ENCODE results near the gene SNX32.

The SNX32 gene

GRCh38 chr11:65798882-65799281 lies 34.9 kb upstream of the SNX32 start:
- TF ChIP-seq CTCF (IDR thresholded peaks at IDR 0.05; ENCODE audit: poor library complexity, severe bottlenecking) = no peak
- ATAC-seq (ENCODE audit: low read depth) (no peak), DNase-seq (ENCODE audit: low spot score) (no peak)
- H3K36me3 ChIP-seq (ENCODE audit: low read depth) = no peaks in the 10 kb centered on the region
- no peaks in the 10 kb centered on the region for H3K27me3 ChIP-seq (ENCODE audit: insufficient read depth, poor library complexity, severe bottlenecking)
- H3K4me1 ChIP-seq (ENCODE audit: insufficient read depth, poor library complexity, severe bottlenecking) = no peaks in the 10 kb centered on the region
- no peaks in the 10 kb centered on the region for H3K9me3 ChIP-seq (ENCODE audit: severe bottlenecking)
- H3K4me3 ChIP-seq (ENCODE audit: severe bottlenecking) = no peak overlapping the region
- no peak overlapping the region for H3K27ac ChIP-seq (ENCODE audit: poor library complexity, severe bottlenecking)

GRCh38 chr11:65801153-65801987 lies 32.4 kb upstream of the SNX32 start:
- Histone ChIP-seq H3K4me1 (ENCODE audit: insufficient read depth, poor library complexity, severe bottlenecking) (no peaks in the 10 kb centered on the region), H3K4me3 (ENCODE audit: severe bottlenecking) (no peak overlapping the region), H3K27ac (ENCODE audit: poor library complexity, severe bottlenecking) (no peak overlapping the region), H3K36me3 (ENCODE audit: low read depth) (no peaks in the 10 kb centered on the region), H3K27me3 (ENCODE audit: insufficient read depth, poor library complexity, severe bottlenecking) (no peaks in the 10 kb centered on the region), H3K9me3 (ENCODE audit: severe bottlenecking) (no peaks in the 10 kb centered on the region)
- TF ChIP-seq CTCF (IDR thresholded peaks at IDR 0.05; ENCODE audit: poor library complexity, severe bottlenecking) = no peak
- ATAC-seq (ENCODE audit: low read depth) = no peak
- no peak for DNase-seq (ENCODE audit: low spot score)

GRCh38 chr11:65802841-65803240 lies 30.9 kb upstream of the SNX32 start:
- H3K36me3 ChIP-seq (ENCODE audit: low read depth) = no peaks in the 10 kb centered on the region
- H3K4me1 ChIP-seq (ENCODE audit: insufficient read depth, poor library complexity, severe bottlenecking) = no peaks in the 10 kb centered on the region
- no peaks in the 10 kb centered on the region for H3K27me3 ChIP-seq (ENCODE audit: insufficient read depth, poor library complexity, severe bottlenecking)
- ATAC-seq (ENCODE audit: low read depth) (no peak), DNase-seq (ENCODE audit: low spot score) (no peak)
- TF ChIP-seq CTCF (IDR thresholded peaks at IDR 0.05; ENCODE audit: poor library complexity, severe bottlenecking) = no peak
- no peak overlapping the region for H3K27ac ChIP-seq (ENCODE audit: poor library complexity, severe bottlenecking)
- H3K9me3 ChIP-seq (ENCODE audit: severe bottlenecking) = no peaks in the 10 kb centered on the region
- H3K4me3 ChIP-seq (ENCODE audit: severe bottlenecking) = no peak overlapping the region

- no peak for TF ChIP-seq CTCF (IDR thresholded peaks at IDR 0.05; ENCODE audit: poor library complexity, severe bottlenecking)
- no peak overlapping the region for H3K27ac ChIP-seq (ENCODE audit: poor library complexity, severe bottlenecking)
- H3K4me1 ChIP-seq (ENCODE audit: insufficient read depth, poor library complexity, severe bottlenecking) = no peaks in the 10 kb centered on the region
- no peaks in the 10 kb centered on the region for H3K9me3 ChIP-seq (ENCODE audit: severe bottlenecking)
- H3K4me3 ChIP-seq (ENCODE audit: severe bottlenecking) = no peak overlapping the region
- no peaks in the 10 kb centered on the region for H3K36me3 ChIP-seq (ENCODE audit: low read depth)
- DNase-seq (ENCODE audit: low spot score) (no peak), ATAC-seq (ENCODE audit: low read depth) (no peak; the same call in 2 of the 3 replicates)
- peaks cover 8% of the 10 kb centered on the region for H3K27me3 ChIP-seq (ENCODE audit: insufficient read depth, poor library complexity, severe bottlenecking)
These were observed 29.8 kb upstream of the SNX32 start for GRCh38 chr11:65803797-65804492.
